Measurements from ENCODE around the gene NF2.

The NF2 gene

DNA sequence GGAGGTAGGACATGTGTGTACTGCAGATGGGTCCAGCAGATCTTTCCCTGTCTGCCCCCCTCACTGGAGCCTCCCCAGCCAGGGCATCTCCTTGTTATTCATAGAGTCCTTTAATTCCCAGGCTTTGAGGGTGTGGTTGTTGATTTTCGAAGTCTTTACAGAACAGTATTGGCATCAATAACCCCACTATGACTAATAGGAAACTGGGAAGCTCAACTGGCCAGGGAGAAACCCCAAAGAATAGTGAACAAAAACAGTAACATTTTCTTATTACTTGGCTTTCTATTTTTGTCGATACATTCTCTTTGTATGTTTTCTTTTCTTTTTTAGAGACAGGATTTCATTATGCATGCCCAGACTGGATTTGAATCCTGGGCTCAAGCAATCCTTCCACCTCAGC lies 57.9 kb downstream of the NF2 start:
- 0 out of 2 replicates have a peak, but pooled peaks cover 4% of the 10 kb centered on the region for H3K36me3 ChIP-seq (ENCODE audit: insufficient read depth)
- no peak overlapping the region for H2AFZ ChIP-seq (ENCODE audit: low read depth)
- no peak overlapping the region for H3K9ac ChIP-seq
- H3K4me1 ChIP-seq (ENCODE audit: low read depth, poor library complexity, severe bottlenecking), result no peaks in the 10 kb centered on the region
- no peaks in the 10 kb centered on the region for H4K20me1 ChIP-seq (ENCODE audit: insufficient read depth)
- H3K4me2 ChIP-seq, result no peak overlapping the region
- no peak overlapping the region for H3K4me3 ChIP-seq (IDR thresholded peaks at IDR 0.05; ENCODE audit: insufficient read depth, low read depth, low read length)
- H3K27me3 ChIP-seq (ENCODE audit: insufficient read depth, low read depth), result no peaks in the 10 kb centered on the region
- TF ChIP-seq, protein P1, sequence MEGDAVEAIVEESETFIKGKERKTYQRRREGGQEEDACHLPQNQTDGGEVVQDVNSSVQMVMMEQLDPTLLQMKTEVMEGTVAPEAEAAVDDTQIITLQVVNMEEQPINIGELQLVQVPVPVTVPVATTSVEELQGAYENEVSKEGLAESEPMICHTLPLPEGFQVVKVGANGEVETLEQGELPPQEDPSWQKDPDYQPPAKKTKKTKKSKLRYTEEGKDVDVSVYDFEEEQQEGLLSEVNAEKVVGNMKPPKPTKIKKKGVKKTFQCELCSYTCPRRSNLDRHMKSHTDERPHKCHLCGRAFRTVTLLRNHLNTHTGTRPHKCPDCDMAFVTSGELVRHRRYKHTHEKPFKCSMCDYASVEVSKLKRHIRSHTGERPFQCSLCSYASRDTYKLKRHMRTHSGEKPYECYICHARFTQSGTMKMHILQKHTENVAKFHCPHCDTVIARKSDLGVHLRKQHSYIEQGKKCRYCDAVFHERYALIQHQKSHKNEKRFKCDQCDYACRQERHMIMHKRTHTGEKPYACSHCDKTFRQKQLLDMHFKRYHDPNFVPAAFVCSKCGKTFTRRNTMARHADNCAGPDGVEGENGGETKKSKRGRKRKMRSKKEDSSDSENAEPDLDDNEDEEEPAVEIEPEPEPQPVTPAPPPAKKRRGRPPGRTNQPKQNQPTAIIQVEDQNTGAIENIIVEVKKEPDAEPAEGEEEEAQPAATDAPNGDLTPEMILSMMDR (conservative IDR thresholded peaks at IDR 0.05; ENCODE audit: low read depth, low read length), result no peak
- no peaks in the 10 kb centered on the region for H3K79me2 ChIP-seq (ENCODE audit: insufficient read depth, low read depth)
- H3K27ac ChIP-seq, result no peak overlapping the region

DNA sequence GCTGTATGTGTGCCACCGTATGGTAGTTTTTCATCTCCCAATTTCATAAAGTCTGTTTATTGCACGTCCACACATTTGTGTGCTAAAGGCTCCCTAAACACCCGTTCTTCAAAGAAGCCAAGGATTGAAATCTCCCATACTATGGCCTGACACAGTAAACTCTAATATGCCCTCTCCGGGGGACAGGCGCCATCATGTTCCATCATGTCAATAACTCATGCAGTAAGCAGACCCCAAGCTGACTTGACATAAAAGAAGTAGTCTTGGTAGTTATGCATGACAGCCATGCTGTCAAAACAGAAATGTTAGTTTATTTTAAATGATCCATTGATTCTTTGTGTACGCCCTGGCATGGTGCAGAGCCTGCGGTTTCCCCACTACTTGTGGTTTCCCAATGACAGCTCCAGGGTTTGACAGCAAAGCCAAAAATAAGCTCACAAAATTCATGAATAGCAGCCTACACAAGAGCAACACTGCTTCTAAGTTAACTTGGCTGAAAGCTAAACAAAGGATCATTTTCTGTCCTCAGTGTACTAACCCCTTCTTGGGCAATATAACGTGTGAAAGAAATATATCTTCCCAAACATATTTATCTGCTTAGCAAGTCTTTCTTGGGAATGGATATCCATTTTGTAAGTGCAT lies 59.9 kb downstream of the NF2 start:
- Histone ChIP-seq H4K20me1 (ENCODE audit: insufficient read depth) (no peaks in the 10 kb centered on the region), H3K4me2 (no peak overlapping the region), H3K4me1 (ENCODE audit: low read depth, poor library complexity, severe bottlenecking) (no peaks in the 10 kb centered on the region), H3K27ac (no peak overlapping the region), H3K9ac (no peak overlapping the region), H3K79me2 (ENCODE audit: insufficient read depth, low read depth) (no peaks in the 10 kb centered on the region), H3K36me3 (ENCODE audit: insufficient read depth) (0 out of 2 replicates have a peak, but pooled peaks cover 4% of the 10 kb centered on the region), H3K4me3 (IDR thresholded peaks at IDR 0.05; ENCODE audit: insufficient read depth, low read depth, low read length) (no peak overlapping the region), H2AFZ (ENCODE audit: low read depth) (no peak overlapping the region), H3K27me3 (ENCODE audit: insufficient read depth, low read depth) (no peaks in the 10 kb centered on the region)
- TF ChIP-seq, protein P1 (conservative IDR thresholded peaks at IDR 0.05; ENCODE audit: low read depth, low read length), result no peak

DNA sequence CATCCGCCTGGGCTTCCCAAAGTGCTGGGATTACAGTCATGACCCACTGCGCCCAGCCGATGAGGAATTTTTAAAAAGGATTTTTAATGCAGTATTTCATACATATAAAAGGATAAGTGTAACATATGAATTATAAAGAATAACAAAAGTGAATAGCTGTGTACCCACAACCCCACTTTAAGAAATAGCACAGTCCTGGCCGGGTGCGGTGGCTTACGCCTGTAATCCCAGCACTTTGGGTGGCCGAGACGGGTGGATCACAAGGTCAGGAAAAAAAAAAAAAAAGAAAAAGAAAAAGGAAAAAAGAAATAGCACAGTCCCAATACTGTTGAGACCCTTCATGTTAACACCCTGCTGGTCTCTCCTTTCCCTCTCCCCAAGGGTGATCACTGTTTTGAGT lies 62.1 kb downstream of the NF2 start:
- Histone ChIP-seq H3K4me3 (IDR thresholded peaks at IDR 0.05; ENCODE audit: insufficient read depth, low read depth, low read length) (no peak overlapping the region), H3K36me3 (ENCODE audit: insufficient read depth) (0 out of 2 replicates have a peak, but pooled peaks cover 4% of the 10 kb centered on the region), H3K4me2 (no peak overlapping the region), H2AFZ (ENCODE audit: low read depth) (no peak overlapping the region), H4K20me1 (ENCODE audit: insufficient read depth) (no peaks in the 10 kb centered on the region), H3K4me1 (ENCODE audit: low read depth, poor library complexity, severe bottlenecking) (no peaks in the 10 kb centered on the region), H3K9ac (no peak overlapping the region), H3K27ac (no peak overlapping the region), H3K27me3 (ENCODE audit: insufficient read depth, low read depth) (no peaks in the 10 kb centered on the region), H3K79me2 (ENCODE audit: insufficient read depth, low read depth) (no peaks in the 10 kb centered on the region)
- TF ChIP-seq, protein P1 (conservative IDR thresholded peaks at IDR 0.05; ENCODE audit: low read depth, low read length), result no peak

DNA sequence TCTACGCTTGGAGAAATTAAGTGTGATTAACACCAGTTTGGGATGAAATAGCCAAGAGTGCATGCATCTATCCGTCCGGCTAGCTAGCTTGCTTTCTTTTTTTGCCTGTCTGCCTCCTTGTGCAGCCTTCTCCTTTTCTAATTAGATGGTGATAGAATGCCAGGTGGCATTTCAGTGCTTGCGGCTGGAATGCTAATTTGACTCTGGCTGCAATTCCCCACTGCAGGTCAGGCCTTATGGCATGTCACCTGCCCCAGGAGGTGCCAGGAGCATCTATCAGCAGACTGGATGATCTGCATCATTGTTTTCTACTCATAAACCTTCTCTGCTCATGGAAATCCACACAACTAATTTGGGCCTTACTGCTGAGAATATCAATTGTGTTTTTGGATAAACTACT lies 65.2 kb downstream of the NF2 start:
- Histone ChIP-seq H2AFZ (ENCODE audit: low read depth) (no peak overlapping the region), H3K27me3 (ENCODE audit: insufficient read depth, low read depth) (no peaks in the 10 kb centered on the region), H3K4me2 (no peak overlapping the region), H3K4me1 (ENCODE audit: low read depth, poor library complexity, severe bottlenecking) (no peaks in the 10 kb centered on the region), H3K36me3 (ENCODE audit: insufficient read depth) (0 out of 2 replicates have a peak, but pooled peaks cover 4% of the 10 kb centered on the region), H3K79me2 (ENCODE audit: insufficient read depth, low read depth) (no peaks in the 10 kb centered on the region), H3K4me3 (IDR thresholded peaks at IDR 0.05; ENCODE audit: insufficient read depth, low read depth, low read length) (no peak overlapping the region), H4K20me1 (ENCODE audit: insufficient read depth) (no peaks in the 10 kb centered on the region), H3K9ac (no peak overlapping the region), H3K27ac (no peak overlapping the region)
- TF ChIP-seq, protein P1 (conservative IDR thresholded peaks at IDR 0.05; ENCODE audit: low read depth, low read length), result no peak

All from KMS-11 (cell line).